ENCODE data around the gene THADA. TPM values are rescaled to one million over a fixed set of nuclear protein-coding genes. Genes with fewer than 3 reads are reported as not detected.

Gene THADA
- total RNA-seq, 4 donors from 2014 or later = 35.7 to 49.2 (median 47.4) TPM

DNA sequence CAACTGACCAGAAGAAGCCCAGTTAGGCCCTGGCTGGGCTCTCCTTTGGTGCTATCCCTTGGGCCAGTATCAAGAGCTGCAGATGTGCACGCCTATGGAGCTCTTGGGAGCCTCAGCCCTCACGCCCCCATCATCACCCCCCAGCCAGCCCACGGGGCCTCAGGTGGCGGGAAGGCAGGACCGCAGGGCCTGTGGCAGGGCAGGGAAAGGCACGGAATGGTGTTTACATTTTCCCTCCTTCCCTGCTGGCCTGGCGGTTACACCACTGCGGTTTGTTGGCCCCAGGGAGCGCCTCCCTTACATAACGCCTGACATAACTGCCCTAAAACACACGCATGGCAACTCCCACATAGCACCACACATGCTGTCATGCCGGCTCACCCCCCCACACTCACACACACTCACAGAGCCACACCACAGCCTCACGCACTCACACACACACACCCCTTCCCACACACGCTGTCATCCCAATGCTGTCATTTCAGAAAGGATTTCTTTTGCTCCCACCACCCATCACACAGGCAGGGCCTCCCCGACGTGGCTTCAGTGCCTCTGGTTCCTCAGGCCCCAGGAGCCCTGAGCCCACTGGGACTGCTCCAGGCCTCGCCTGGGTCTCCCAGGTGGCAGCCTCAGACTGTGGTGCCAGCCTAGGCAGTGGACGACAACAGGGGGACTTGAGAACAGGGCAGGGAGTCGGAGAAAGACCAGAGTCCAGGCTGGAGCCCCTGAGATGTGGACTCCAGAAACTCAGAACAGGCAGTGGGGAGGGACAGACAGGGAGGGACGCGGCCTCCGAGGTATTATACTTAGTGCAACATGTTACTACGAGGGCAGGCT, 385.2 kb downstream of the THADA start:
- peaks cover 0 to 23% (median 9%) of the 10 kb centered on the region in 4 donors for H3K4me1 ChIP-seq
- TF ChIP-seq EP300 (IDR thresholded peaks at IDR 0.05) (peak in 1 of 2 donors; percentile 50), CTCF (IDR thresholded peaks at IDR 0.05) (no peak), POLR2A (IDR thresholded peaks at IDR 0.05) (no peak)
- no peaks in the 10 kb centered on the region for H3K9me3 ChIP-seq
- H3K36me3 ChIP-seq = no peaks in the 10 kb centered on the region
- H3K27ac ChIP-seq = peak overlapping the region in 3 of 4 donors; percentile 17 to 71 (median 71)
- WGBS, 2 donors = 59 to 66% methylated on average over 21 to 23 of the region's 23 CpGs
- H3K4me3 ChIP-seq = no peak overlapping the region
- H3K27me3 ChIP-seq = no peaks in the 10 kb centered on the region
- DNase-seq (ENCODE audit: low spot score in 2 of 2) = peak; percentile 61 to 65

DNA sequence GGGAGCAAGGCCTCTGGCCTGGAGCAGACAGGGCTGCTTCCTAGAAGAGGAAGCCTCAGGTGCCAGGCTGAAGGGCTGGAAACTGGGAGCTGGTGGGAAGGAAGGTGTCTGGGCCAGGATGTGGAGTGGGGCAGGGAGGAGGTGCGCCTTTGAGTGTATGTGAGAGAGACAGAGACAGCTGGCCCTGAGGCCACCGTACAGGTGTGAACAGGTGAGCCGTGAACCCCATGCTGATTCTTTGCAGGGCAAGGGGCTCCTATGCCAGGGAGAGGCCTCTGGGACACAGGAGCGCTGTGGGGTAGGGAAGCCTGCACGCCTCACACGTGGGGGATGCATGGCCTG, 385.7 kb downstream of the THADA start:
- WGBS, 2 donors = 77 to 86% methylated on average over 6 of the region's 6 CpGs

DNA sequence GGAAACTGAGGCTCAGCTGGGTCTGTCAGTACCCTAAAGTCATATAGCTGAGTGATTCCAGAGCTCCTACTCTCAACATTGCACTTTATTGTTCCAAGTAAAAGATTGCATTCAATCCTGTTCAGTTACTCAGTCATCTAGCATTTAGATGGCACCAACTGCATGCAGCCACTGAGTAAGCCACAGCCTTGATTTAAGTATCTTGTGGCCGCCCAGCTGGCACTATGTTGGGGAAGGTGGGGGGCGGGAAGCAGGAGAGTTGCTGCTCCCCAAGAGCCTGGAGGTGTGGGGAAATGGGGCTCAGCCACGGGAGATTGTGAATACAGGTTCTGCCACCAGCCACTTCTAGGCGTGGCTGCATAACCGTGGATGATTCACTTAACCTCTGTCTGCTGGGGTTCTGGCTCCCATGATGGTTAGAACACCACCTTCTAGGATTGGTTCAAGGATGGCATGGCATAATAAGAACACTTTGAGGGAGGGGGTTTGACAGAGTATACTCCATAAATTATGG, 386.6 kb downstream of the THADA start:
- H3K27me3 ChIP-seq = no peaks in the 10 kb centered on the region
- H3K4me1 ChIP-seq = peaks cover 0 to 23% (median 9%) of the 10 kb centered on the region in 4 donors
- no peaks in the 10 kb centered on the region for H3K36me3 ChIP-seq
- no peak overlapping the region for H3K27ac ChIP-seq
- no peaks in the 10 kb centered on the region for H3K9me3 ChIP-seq
- H3K4me3 ChIP-seq = no peak overlapping the region
- 93 to 94% methylated on average over 5 of the region's 5 CpGs for WGBS, 2 donors
- DNase-seq (ENCODE audit: low spot score in 2 of 2) = no peak
- TF ChIP-seq CTCF (IDR thresholded peaks at IDR 0.05) = no peak

More for the DNA sequence above, 385.7 kb downstream of the THADA start:
- DNase-seq (ENCODE audit: low spot score in 2 of 2) = no peak
- H3K9me3 ChIP-seq = no peaks in the 10 kb centered on the region
- H3K36me3 ChIP-seq = no peaks in the 10 kb centered on the region
- H3K27ac ChIP-seq = peak overlapping the region in 2 of 4 donors; percentile 71
- TF ChIP-seq CTCF (IDR thresholded peaks at IDR 0.05) = no peak
- TF ChIP-seq POLR2A (IDR thresholded peaks at IDR 0.05) = no peak
- no peaks in the 10 kb centered on the region for H3K27me3 ChIP-seq
- H3K4me1 ChIP-seq = peaks cover 0 to 23% (median 9%) of the 10 kb centered on the region in 4 donors
- no peak overlapping the region for H3K4me3 ChIP-seq

DNA sequence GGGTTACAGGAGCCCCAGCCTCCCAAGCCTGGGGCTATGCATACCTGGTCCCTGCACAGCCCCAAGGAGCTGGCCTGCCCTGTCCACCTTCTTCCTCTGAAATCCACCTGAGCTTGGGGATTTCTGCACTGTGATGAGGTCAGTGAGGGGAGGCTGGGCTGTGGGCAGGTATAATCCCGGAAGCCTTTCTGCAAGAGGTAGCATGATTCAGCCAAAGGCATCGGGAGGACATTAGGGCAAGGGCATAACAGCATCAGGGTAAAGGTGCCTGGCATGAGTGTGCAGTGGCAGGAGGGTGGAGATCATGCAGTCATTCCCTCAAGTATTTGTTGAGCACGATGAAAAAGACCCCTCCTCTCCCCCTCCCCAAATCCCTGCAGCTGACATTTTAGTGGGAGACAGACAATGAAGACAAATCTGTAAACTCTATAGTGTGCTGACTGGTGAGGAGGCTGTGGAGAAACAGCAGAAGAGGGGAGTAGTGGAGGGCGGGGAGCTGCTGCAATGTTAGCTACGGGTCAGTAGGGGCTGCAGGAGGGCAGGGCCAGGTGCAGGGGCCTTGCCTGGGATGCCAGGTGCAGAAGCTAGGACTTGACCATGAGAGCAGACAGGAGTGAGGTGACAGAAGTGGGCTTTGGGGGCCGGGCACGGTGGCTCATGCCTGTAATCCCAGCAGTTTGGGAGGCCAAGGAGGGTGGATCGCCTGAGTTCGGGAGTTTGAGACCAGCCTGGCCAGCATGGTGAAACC, 388.1 kb downstream of the THADA start:
- DNase-seq (ENCODE audit: low spot score in 2 of 2) = no peak
- no peak overlapping the region for H3K27ac ChIP-seq
- no peak for TF ChIP-seq POLR2A (IDR thresholded peaks at IDR 0.05)
- no peak for TF ChIP-seq EP300 (IDR thresholded peaks at IDR 0.05)
- no peak for TF ChIP-seq CTCF (IDR thresholded peaks at IDR 0.05)
- no peaks in the 10 kb centered on the region for H3K27me3 ChIP-seq
- 79% methylated on average over 9 of the region's 9 CpGs for WGBS, 2 donors
- H3K9me3 ChIP-seq = no peaks in the 10 kb centered on the region
- H3K4me1 ChIP-seq = peaks cover 0 to 21% (median 9%) of the 10 kb centered on the region in 4 donors
- H3K36me3 ChIP-seq = no peaks in the 10 kb centered on the region
- no peak overlapping the region for H3K4me3 ChIP-seq

GRCh38 chr2:43206602-43207001, 389.2 kb downstream of the THADA start:
- Histone ChIP-seq H3K9me3 (no peaks in the 10 kb centered on the region), H3K27ac (no peak overlapping the region), H3K27me3 (no peaks in the 10 kb centered on the region), H3K4me3 (no peak overlapping the region), H3K4me1 (peaks cover 0 to 17% (median 9%) of the 10 kb centered on the region in 4 donors), H3K36me3 (no peaks in the 10 kb centered on the region)
- no peak for DNase-seq (ENCODE audit: low spot score in 2 of 2)
- 94 to 99% methylated on average over 7 of the region's 7 CpGs for WGBS, 2 donors
- TF ChIP-seq CTCF (IDR thresholded peaks at IDR 0.05) (no peak), EP300 (IDR thresholded peaks at IDR 0.05) (no peak)
